ENCODE data around the gene TTC28.

GRCh38 chr22:28254396-28254795 lies 425.2 kb downstream of the TTC28 start:
- TF ChIP-seq CTCF (IDR thresholded peaks at IDR 0.05), result no peak
- TF ChIP-seq POLR2A (IDR thresholded peaks at IDR 0.05), result no peak

All from heart left ventricle (tissue), 13 donors.